NCI-H748 (cell line): ENCODE measurements around the gene ICOSLG.
"Not testable (repeated sequence)": the region's sequence is repeated elsewhere in the genome, so short reads cannot be mapped to it uniquely, and the experiment has no call there.

Experiments used
- DNase-seq: peaks from one replicate; lab custom pipeline; 2025; ENCODE audit not compliant: unreplicated experiment; lab: John Stamatoyannopoulos, UW

Gene ICOSLG

GRCh38 chr21:44184862-44185261 lies 55.9 kb downstream of the ICOSLG start:
- DNase-seq = not testable (repeated sequence)

DNA sequence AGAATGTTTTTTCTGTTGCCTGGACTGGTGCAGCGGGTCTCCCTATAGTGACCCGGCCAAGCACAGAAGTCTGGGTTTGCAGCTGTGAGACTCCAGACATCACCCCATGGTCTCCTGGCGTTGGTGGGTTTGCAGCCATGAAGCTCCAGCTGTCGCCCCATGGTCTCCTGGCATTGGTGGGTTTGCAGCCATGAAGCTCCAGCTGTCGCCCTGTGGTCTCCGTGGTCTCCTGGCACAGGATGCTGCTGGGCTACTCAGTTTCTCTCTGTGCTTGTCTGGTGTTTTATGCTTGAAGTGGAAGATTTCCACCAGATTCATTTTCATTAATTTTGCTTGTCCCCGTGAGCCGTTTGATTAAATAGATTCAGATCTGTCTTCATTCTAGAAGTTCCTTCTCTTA lies 58.5 kb downstream of the ICOSLG start:
- not testable (repeated sequence) for DNase-seq

DNA sequence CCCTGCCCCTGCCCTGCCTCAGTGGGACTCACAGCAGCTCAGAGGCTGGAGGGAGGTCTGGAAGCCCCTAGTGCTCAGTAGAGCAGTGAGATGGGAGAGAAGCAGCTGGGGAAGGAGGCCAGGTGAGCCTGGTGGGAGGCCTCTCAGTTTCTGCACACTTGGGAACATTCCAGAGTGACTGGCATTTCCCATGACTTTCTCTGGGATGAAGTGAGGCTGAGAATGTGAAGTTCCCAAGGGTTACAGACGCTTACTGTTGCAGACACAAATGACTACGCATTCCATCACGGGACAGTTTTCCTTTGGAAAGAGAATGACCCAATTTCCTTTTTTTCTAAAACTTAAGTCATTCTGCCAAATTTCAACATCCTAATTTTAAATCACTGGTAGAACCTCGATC lies 59.2 kb downstream of the ICOSLG start:
- not testable (repeated sequence) for DNase-seq

DNA sequence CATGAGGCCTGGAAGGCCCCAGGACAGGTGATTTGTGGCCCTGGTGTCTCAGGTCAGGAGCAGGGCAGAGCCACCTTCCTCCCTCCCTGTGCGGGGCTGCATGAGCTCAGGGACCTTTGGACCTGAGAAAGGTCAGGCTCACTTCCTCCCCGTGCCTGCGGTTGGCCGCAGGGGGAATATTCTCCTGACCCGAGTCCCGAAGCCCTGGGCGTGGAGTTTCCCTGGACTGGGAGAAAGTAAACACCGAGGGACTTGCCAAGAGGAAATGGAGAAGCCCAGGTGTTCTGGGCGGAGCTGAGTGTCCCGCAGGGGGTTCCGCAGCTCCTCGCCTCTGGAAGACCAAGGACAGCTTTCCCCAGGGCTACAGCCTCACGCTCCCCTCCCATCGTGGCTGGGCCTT lies 64.6 kb downstream of the ICOSLG start:
- not testable (repeated sequence) for DNase-seq

GRCh38 chr21:44175189-44175588 lies 65.6 kb downstream of the ICOSLG start:
- not testable (repeated sequence) for DNase-seq
